Measurements from ENCODE around the gene KCNIP4. TPM values are rescaled to one million over a fixed set of nuclear protein-coding genes. Genes with fewer than 3 reads are reported as not detected.

The KCNIP4 gene
- total and polyA plus RNA-seq, 2 donors from 2014 or later: 9.8 to 43.9 TPM

GRCh38 chr4:21885770-21886169 lies 62.8 kb downstream of the KCNIP4 start:
- no peak for FAIRE-seq
- no peak overlapping the region for H3K27ac ChIP-seq (ENCODE audit: low read depth in 2 of 2, low read length in 2 of 2)
- no peaks in the 10 kb centered on the region for H3K9me3 ChIP-seq (ENCODE audit: control insufficient read depth in 2 of 3, insufficient read depth in 1 of 3, low read length in 3 of 3)
- no peak overlapping the region for H3K9ac ChIP-seq (ENCODE audit: low read length in 3 of 3)
- no peak for TF ChIP-seq CTCF (IDR thresholded peaks at IDR 0.05; ENCODE audit: borderline replicate concordance, extremely low read depth, insufficient read depth)
- no peaks in the 10 kb centered on the region for H3K4me1 ChIP-seq (ENCODE audit: control insufficient read depth in 2 of 3, insufficient read depth in 2 of 3, low read depth in 1 of 3, low read length in 3 of 3)
- no peak overlapping the region for H3K4me3 ChIP-seq (ENCODE audit: low read length in 3 of 3)
- H3K27me3 ChIP-seq (ENCODE audit: control insufficient read depth, insufficient read depth, low read length): no peaks in the 10 kb centered on the region
- intact Hi-C loops (cut with DNase I): no loop called here
- DNase-seq: no peak
- no peaks in the 10 kb centered on the region for H3K36me3 ChIP-seq (ENCODE audit: control insufficient read depth in 2 of 3, insufficient read depth in 3 of 3, low read length in 3 of 3)

- FAIRE-seq (no peak), DNase-seq (no peak)
- Histone ChIP-seq H3K27me3 (ENCODE audit: control insufficient read depth, insufficient read depth, low read length) (no peaks in the 10 kb centered on the region), H3K4me3 (ENCODE audit: low read length in 3 of 3) (no peak overlapping the region), H3K4me1 (ENCODE audit: control insufficient read depth in 2 of 3, insufficient read depth in 2 of 3, low read depth in 1 of 3, low read length in 3 of 3) (no peaks in the 10 kb centered on the region), H3K9me3 (ENCODE audit: control insufficient read depth in 2 of 3, insufficient read depth in 1 of 3, low read length in 3 of 3) (no peaks in the 10 kb centered on the region), H3K36me3 (ENCODE audit: control insufficient read depth in 2 of 3, insufficient read depth in 3 of 3, low read length in 3 of 3) (no peaks in the 10 kb centered on the region), H3K9ac (ENCODE audit: low read length in 3 of 3) (no peak overlapping the region), H3K27ac (ENCODE audit: low read depth in 2 of 2, low read length in 2 of 2) (no peak overlapping the region)
- no peak for TF ChIP-seq CTCF (IDR thresholded peaks at IDR 0.05; ENCODE audit: borderline replicate concordance, extremely low read depth, insufficient read depth)
- intact Hi-C loops (cut with DNase I): no loop called here
These were observed 63.3 kb downstream of the KCNIP4 start for GRCh38 chr4:21885241-21885640.

GRCh38 chr4:21884615-21885014 lies 64.0 kb downstream of the KCNIP4 start:
- intact Hi-C loops (cut with DNase I): no loop called here
- DNase-seq (no peak), FAIRE-seq (no peak)
- no peak overlapping the region for H3K4me3 ChIP-seq (ENCODE audit: low read length in 3 of 3)
- H3K27me3 ChIP-seq (ENCODE audit: control insufficient read depth, insufficient read depth, low read length): no peaks in the 10 kb centered on the region
- no peaks in the 10 kb centered on the region for H3K9me3 ChIP-seq (ENCODE audit: control insufficient read depth in 2 of 3, insufficient read depth in 1 of 3, low read length in 3 of 3)
- no peaks in the 10 kb centered on the region for H3K4me1 ChIP-seq (ENCODE audit: control insufficient read depth in 2 of 3, insufficient read depth in 2 of 3, low read depth in 1 of 3, low read length in 3 of 3)
- no peak overlapping the region for H3K27ac ChIP-seq (ENCODE audit: low read depth in 2 of 2, low read length in 2 of 2)
- no peak for TF ChIP-seq CTCF (IDR thresholded peaks at IDR 0.05; ENCODE audit: borderline replicate concordance, extremely low read depth, insufficient read depth)
- H3K9ac ChIP-seq (ENCODE audit: low read length in 3 of 3): no peak overlapping the region
- no peaks in the 10 kb centered on the region for H3K36me3 ChIP-seq (ENCODE audit: control insufficient read depth in 2 of 3, insufficient read depth in 3 of 3, low read length in 3 of 3)

Measured in kidney (tissue), 14 donors.